H4 (cell line): ENCODE measurements around the gene PTPN14. TPM values are rescaled to one million over a fixed set of nuclear protein-coding genes. Genes with fewer than 3 reads are reported as not detected.

ENCODE experiments used
- DNase-seq: peaks from one replicate; pipeline ENCODE4 v3.0.0-alpha.2; 2015; ENCODE audit warnings: low spot score
- total RNA-seq: library from RNA; depleted of rRNA; stranded (reverse); fragments of >200 nt; shearing (Covaris generic); gene quantifications from 2 replicates; pipeline ENCODE4 v1.2.3, GENCODE V29; 2014

The PTPN14 gene
- total RNA-seq, 1 experiment from 2014 or later: 7.5 TPM

DNA sequence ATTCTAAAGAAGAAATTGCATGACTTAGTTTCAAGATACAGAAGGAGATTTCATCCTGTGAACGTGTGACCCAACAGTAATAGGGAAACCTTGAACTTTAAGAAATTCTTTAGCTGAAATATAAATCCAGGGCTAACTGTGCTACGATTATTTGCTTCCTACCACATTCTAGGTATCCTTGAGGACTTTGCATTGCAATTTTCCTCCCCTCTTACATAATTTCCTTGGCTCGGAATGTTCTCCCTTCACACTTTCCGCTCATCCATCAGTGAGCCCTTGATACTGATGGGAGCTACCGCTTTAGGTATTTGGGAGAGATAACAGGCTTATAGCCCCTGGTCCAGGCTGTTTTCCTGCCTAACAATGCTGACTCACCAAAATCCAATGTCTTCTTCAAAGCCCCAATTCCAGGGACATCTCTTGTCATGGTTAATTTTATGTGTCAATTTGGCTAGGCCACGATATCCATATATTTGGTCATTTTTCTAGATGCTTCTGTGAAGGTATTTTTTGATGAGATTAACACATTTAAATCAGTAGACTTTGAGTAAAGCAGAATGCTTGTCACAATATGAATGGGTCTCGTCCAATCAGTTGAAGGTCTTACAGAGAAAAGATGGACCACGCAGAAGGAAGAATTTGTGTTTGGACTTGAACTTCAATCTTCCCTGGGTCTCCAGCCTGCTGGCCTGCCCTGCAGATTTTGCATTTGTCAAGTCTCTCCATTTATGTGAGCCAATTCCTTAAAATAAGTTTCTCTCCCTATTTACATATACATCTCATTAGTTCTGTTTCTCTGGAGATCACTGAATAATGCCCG is 121.2 kb downstream of the PTPN14 start:
- no peak for DNase-seq

DNA sequence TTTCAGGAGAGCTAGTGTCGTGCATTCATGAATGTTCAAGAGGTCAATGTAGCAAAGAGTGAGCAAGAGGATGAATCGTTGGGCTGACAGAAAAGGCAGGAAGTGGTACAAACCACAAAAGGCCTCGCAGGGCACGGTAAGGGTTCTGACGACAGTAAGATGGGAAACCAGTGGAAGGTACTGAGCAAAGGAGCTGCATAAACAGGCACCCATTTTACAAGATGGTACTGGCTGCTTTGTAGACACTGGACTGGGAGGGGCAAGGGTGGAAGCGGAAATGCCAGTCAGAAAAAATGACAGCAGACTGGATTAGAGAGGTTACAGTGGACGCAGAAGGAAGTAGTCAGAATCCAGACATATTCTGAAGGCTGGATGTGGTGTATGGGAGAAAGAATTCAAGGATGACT is 123.5 kb downstream of the PTPN14 start:
- DNase-seq: peak; percentile 98

DNA sequence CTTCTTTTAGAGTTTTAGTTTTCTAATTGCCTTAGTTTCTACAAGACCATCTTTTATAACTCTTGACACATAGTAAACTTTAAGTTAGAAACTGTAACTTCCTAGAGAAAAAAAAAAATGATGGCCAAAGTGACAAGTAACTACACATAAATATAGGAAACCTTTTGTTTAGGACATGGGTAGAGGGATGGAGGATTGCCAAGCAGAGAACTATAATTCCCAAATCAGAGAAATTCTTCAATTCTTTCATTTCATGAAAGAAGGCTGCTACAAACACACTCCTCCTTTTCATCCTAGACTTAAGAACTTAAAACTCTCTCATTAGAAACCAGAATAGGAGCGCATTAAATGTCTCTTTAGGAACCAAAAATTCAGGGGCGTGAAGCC is 125.0 kb downstream of the PTPN14 start:
- DNase-seq: no peak

DNA sequence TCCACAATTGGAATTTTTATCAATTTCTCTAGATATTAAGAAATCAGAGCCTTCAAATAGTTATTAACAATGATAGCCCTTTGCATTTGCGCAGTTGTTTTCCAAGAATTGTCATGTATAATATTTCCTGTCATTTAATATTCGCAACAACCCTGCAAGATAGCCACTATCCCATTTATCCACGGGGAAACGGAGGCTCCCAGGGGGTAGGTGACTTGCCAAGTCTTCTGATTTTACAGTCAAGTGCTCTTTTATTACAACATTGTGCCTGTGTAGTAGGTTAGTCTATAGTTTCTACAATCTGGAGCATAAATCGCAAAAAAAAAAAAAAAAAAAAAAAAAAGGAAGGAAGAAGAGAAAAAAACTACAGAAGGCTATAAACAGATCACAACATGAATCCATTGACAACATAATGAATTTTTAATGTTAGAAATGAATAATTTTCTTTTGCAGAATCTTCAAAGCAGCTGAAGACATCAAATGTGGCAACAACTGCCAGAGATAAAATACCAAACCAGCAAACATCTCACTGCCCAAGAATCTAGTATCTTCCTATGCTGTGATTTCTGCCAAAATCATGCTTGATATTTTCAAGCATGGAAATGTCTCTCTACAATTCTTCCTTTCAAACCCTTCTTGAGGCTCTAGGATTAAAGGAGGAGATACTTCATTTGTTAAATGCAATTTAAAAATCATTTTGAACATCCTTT is 125.5 kb downstream of the PTPN14 start:
- no peak for DNase-seq

DNA sequence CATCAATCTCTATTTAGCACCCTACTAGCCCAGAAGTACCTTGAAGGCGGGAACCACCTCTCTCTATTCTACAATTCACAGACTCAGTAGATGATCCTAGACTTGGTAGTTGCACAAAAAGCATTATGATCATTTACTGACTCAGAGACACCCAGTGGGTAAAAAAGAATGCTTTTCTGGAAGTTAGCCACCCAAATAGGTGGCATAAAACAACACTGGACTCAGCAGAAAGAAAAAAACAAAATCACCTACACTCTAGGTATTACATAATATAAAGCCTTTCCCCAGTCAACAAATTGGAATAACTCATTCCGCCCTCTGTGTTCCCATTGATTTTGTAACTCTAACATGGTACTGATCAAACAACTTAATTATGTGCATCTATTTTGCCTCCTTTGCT is 126.3 kb downstream of the PTPN14 start:
- no peak for DNase-seq

DNA sequence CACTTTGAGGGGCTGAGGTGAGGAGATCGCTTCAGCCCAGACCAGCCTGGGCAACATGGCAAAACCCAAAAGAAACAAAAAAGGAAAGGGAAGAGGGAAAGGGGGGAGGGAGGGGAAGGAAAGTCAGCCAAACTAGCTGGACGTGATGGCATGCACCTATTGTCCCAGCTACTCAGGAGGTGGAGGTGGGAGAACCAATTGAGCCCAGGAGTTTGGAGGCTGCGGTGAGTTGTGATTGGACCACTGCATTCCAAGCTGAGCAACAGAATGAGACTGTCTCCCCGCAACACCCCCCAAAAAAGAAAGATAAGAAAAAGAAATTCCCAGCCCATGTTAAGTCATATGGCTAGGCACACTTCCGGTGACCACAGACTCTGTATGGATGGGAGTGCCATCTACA is 128.4 kb downstream of the PTPN14 start:
- no peak for DNase-seq

DNA sequence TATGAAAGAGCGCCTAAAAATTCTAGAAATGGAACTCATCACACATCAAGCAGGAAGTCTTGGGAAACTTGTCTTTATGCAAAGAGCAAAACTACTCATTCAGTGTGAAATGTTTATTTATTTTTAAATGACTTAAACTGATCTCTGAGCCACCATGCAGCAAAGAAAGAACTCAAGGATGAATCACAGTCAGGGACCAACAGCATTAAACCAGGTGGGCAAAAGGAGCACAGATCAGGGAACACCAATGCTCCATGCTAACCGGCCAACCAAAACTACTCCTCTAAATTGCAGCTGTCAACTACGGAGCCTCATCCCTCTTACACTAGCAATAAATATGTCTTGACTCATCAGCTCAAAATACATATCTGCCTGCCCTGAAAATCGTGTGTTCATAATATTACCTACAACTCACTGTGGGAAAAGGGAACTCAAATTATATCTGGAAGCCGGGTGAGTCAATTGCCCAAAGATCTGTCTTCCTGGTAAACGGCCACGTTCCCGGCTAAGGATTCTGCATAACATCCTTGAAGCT is 129.2 kb downstream of the PTPN14 start:
- DNase-seq: peak; percentile 43

DNA sequence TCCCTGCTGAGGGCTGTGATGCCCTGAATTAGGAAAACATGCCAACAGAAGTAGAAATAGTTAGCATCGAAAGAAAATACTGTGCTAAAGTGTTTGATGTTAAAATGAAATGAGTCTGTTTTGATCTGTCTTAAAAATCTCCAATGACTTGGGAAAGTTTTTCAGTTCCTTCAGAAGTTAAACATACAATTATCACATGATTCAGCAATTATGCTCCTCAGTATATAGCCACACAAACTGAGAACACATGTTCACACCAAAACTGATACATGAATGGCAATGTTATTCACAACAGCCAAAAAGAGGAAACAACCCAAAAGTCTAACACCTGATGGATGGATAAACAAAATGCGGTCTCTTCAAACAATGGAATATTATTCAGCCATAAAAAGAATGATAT is 130.6 kb downstream of the PTPN14 start:
- DNase-seq: no peak

DNA sequence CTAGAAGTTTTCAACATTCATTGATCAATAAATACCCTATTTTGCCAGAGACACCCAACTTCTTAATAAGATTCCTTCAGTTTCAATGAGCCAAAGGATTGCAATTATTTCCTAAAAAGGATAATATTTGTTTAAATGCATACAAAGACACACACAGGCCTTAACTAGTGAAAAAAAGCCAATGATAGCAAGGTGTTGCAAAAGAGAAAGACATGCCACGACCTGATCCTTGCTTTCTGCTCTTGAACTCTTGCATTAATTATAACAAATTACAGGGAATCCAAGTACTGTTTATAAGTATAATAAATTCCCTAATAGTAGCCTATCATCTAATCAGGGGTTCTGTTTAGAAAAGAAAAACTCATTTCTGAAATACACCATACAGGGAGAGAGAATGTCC is 131.1 kb downstream of the PTPN14 start:
- DNase-seq: no peak

DNA sequence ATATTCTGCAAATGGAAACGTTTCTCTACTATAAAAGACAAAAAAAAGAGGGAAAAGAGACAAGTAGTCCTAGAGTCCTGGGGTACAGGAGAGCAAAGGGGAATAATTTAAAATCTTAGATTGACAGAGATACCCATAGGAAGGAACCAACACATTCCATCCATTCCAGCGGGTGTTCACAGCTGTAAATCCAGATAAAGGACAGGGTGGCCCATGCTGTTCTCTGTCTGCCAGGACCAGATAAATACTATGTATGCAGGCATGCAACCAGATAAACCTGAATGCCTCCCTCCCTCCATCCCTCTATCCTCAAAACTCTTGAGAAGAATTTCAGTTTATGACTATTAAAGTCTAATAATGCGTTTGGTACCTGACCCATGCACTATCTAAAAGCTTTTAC is 131.8 kb downstream of the PTPN14 start:
- DNase-seq: no peak

DNA sequence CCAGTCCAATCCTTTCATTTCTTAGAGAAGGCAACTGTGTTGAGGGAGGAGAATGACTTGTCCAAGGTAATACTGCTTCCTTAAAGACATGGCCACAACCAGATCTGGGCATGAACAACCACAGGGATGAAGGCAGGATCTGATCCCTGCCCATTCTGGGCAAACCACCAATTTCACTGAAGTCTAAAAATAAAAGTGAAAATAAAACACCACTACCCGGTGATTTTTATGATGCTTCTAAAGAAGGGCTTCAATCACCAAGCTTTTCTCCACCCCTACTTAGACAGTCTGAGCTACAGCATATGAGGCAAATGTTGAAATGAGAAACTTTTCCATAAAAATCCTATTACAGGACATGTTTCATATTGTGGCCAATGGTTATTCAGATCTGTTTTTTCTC is 133.0 kb downstream of the PTPN14 start:
- peak; percentile 53 for DNase-seq

DNA sequence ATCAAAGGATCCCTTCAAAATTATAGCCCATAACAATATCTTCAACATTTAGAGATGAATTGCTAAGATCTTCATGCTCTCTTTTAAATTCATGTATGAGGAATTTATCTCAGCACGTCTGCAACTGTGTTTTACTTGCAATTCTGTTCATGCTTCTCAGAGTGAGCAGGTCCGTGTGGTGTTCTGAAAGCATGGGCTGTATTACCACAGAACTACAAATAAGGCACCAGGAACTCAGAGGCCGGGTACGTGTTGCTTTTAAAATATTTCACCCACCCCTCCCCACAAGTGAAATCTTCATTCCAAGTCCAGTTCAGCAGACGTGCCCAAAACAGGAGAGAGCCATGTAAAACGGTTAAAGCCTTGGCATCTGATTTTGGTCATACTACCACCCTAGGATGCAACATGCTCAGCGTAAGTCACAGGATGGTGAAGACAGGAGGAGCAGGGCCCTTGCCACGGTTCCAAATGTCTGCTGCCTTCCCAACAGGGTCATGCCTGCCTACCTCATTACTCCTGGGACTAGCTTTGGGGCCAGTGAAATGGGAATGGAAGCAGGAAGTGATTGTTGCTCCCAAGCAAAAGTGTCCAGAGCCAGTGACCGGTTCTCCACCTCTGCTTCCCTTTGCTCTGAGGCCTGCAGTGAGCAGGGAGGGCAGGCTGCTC is 133.7 kb downstream of the PTPN14 start:
- DNase-seq: no peak

DNA sequence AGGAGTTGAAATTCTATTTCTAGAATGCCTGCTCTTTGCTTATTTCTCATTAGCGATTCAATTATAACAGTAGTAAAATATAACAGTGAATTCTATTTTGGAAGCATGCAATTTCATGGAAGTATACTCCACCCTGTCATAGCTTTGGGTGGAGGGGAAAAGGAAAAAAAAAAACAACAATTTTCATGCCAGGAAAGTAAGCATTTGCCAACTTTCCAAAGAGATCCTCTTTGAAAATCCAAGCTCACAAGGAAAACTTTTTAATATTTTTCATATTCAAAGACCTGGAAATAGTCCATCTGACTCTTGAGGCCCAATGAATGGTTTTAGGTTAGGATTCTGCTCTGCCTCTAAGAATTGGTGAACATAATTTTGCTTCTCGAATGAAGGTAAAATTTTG is 134.5 kb downstream of the PTPN14 start:
- DNase-seq: no peak

DNA sequence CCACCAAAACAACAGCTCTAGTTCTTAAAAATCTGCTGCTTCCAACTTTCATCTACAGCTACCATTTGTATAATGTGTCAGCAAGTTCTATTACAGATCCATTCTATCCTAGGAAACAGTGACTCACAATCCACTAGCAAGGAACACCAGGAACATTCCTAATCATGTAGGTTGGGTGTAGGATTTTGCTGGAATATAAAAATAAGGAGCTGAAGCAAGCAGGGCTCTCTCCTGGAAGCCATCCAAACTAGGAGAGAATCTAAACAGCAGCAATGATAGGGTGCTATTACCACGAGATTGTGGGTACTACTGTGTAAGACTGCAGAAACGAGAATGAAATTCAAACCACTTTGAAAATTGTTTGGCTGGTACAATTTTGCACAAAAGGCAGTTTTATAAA is 135.0 kb downstream of the PTPN14 start:
- peak; percentile 64 for DNase-seq

DNA sequence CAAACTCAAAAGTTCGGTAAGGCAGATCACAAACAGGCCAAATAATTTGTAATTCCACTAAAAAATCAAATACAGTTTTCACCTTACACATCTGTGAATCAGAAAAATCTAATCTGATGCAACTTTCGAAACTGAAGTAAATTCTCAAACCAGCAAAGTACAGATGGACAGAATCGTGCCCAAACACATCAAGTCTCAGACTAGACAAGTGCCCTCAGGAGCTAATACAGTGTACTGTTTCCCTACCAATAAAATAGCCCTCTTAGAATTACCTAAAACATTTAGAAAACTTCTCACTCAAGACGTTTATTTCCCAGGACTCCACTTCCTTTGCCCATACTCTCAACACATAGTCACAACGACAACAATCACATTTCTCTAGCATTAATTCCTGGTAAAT is 136.3 kb downstream of the PTPN14 start:
- no peak for DNase-seq

DNA sequence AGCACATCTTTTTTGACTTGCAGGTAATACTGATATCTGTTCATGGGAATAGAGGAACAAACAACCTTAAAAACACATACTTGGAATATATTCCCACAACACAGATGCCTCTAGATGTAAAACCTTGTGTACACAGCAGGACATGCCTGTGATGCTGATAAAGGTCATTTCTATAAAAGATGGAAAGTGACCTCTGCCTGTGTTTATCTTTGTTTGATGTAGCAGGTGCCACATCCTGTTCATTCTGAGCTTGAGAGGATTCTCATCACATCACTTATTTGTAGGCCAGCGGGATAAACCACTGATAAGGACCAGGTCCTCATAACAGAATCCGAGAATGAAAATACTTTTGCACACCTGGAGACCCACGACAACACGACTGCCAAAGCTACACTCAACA is 136.7 kb downstream of the PTPN14 start:
- no peak for DNase-seq

DNA sequence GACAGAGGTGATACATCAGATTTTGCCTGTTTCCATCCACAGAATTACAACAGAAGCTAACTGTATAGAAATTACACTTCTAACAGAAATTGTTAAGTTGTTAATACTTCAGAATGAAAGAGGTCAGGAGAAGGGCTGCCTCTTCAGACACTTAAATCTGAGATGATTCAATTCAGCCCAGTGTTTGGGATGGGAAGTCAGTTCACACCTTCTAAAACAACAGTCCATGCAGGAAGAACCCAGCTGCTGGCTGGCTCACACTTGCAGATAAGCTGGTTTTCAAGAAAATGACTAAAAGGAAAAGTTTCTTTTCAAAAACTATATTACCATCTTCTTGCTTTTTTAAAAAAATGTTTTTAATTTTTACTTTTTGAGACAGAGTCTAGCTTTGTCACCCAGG is 138.1 kb downstream of the PTPN14 start:
- DNase-seq: no peak

DNA sequence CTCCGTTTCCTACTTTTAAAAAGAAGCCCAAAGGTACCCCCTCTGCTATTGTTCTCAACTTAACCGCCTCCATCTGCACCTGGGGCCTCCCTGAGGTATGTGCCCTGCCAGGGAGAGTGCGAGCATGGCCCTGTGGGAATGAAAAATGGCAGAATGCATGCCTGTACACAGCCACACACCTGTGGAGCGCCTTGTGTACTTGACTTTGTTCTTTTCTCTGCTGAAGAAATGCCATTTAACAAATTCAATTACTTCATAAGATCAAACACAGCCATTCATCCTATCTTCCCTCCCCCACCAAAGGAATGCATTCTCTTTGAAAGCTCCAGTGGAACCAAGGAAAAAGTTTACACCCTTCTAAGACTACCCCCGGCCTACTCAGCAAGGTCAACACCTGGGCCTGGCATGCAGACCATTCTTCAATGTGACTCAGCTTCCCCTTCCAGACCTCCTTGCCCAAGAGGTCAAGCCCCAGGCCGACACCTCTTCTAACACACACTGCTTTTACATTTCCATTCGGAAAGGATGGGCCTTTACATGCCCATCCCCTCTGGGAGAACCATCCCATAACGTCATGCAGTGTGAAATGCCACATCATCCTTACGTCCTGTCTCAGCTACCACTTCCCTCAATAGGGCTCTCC is 146.7 kb downstream of the PTPN14 start:
- no peak for DNase-seq

DNA sequence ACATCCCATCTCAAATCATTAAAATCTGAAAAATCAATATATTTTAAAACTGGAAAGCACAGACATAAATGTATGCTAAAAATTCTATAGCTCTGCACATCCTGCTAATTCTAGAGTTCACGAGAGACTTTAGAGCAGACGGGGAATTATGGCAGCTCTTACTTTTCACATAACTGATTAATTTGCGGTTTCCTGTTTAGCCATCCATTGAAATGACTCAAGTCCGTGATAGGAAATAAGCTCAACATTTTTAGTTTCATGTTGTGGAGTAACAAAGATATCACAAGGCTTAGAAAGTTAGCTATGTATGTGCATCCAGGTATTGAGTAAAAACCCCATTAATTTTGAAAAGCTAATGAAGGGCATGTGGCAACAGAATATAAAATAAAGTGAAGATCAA is 147.2 kb downstream of the PTPN14 start:
- DNase-seq: peak; percentile 50

DNA sequence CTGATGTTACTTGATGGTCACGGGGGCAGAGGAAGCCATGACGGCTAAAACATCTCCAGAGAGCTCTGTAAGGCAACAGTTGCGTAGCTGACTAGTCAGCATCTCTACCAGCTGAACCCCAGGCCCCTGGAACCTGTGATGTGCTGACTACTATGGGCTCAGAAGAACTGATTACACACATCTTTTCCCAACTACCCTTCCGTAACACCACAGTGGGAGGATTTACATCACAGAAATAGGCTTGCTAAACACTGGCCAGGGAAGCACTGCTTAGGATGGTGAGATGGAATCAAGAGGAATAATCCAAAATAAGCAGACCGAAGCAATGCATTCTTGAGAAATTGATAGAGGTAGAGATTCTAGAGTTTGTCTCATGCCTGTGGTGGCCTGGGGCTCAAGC is 148.0 kb downstream of the PTPN14 start:
- no peak for DNase-seq

DNA sequence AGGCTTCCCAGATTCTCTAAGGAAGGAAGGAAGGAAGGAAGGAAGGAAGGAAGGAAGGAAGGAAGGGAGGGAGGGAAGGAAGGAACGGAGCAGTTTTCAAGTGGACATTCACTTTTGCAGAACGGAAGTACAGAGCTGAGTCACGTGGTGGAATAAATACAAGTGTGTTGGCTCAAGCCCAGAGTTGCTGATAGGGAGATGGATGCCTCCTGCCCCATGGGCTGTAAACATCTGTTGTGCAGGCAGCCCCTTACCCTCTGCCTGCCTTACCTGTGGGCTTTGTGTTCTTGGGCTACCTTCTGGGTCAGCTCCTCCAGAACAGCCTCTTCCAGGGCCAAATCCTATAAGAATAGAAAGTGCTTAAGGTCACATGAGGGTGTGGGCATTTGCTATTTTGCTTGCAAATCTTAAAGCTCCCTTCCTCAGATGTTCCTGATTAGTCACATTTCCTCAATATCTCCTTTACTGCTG is 148.8 kb downstream of the PTPN14 start:
- peak; percentile 27 for DNase-seq

DNA sequence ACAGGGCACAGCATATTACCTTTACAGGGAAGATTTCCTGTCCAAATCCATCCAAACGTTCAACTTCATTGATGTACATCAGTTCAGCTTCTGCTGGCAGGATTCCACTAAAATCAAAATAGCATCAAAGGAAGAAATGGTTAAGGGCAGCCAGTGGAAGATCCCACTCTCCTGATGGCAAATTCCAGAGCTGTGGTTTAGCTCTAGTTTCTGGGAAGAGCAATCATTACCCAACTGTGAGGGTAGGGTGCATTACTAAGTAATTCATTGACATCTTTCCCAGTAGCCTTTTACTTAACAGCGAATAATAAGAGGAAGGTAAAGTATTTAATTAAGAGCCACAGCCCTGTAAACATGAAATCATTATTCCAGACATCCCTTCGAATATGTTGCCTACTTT is 149.7 kb downstream of the PTPN14 start:
- DNase-seq: no peak
